Activated CD8-positive, alpha-beta T cell treated with anti-CD3 and anti-CD28 coated beads, Interleukin-2, amount 10 ng/mL, durations not matched to agents 7 days and 5 days (primary cell): Measurements from ENCODE around the gene ZNF865. TPM values are rescaled to one million over a fixed set of nuclear protein-coding genes. Genes with fewer than 3 reads are reported as not detected.

Source experiments
- total RNA-seq, 2 experiments: library from RNA; stranded (reverse); gene quantifications; one replicate each; pipeline ENCODE4 v1.2.3, GENCODE V29; 2021

The ZNF865 gene
- total RNA-seq, 2 experiments from 2014 or later: 14.8 to 15.8 TPM

Other genes with a start within 250 kb of the ZNF865 start
- gene GARIN5B, start 242.4 kb upstream of the ZNF865 start, total RNA-seq: not detected
- under 1 TPM; 0.26 to 0.34 TPM for gene IL11, start 235.2 kb upstream of the ZNF865 start, total RNA-seq
- not detected for gene TMEM190, start 228.8 kb upstream of the ZNF865 start, total RNA-seq
- 10 to 100 TPM; 23.6 to 26.7 TPM for gene TMEM238, start 221.4 kb upstream of the ZNF865 start, total RNA-seq
- 1,000 to 10,000 TPM; 2,948 to 3,082 TPM for gene RPL28, start 219.7 kb upstream of the ZNF865 start, total RNA-seq
- gene UBE2S, start 197.9 kb upstream of the ZNF865 start, total RNA-seq: 100 to 1,000 TPM; 333 to 353 TPM
- not detected for gene SHISA7, start 162.3 kb upstream of the ZNF865 start, total RNA-seq
- gene ISOC2, start 144.0 kb upstream of the ZNF865 start, total RNA-seq: 10 to 100 TPM; 31.9 to 32.1 TPM
- not detected for gene C19orf85, start 140.9 kb upstream of the ZNF865 start, total RNA-seq
- gene ZNF628, start 129.0 kb upstream of the ZNF865 start, total RNA-seq: 10 to 100 TPM; 10.2 to 11.6 TPM
- 10 to 100 TPM; 16.2 to 16.4 TPM for gene NAT14, start 120.5 kb upstream of the ZNF865 start, total RNA-seq
- gene SSC5D, start 117.2 kb upstream of the ZNF865 start, total RNA-seq: under 1 TPM; 0.50 to 0.55 TPM
- gene SBK2, start 68.5 kb upstream of the ZNF865 start, total RNA-seq: not detected
- gene SBK3, start 60.1 kb upstream of the ZNF865 start, total RNA-seq: not detected
- gene ZNF579, start 24.8 kb upstream of the ZNF865 start, total RNA-seq: 1 to 10 TPM; 5.6 to 6.2 TPM
- 10 to 100 TPM; 13.6 to 13.7 TPM for gene FIZ1, start 6.1 kb upstream of the ZNF865 start, total RNA-seq
- 10 to 100 TPM; 21.9 to 25.2 TPM for gene ZNF524, start 5.4 kb upstream of the ZNF865 start, total RNA-seq
- 1 to 10 TPM; 5.2 to 5.3 TPM for gene ZNF784, start 18.9 kb downstream of the ZNF865 start, total RNA-seq
- gene ZNF580, start 35.4 kb downstream of the ZNF865 start, total RNA-seq: 10 to 100 TPM; 30.2 to 32.1 TPM
- gene ZNF581, start 38.0 kb downstream of the ZNF865 start, total RNA-seq: 10 to 100 TPM; 22.7 to 24.4 TPM
- gene CCDC106, start 42.6 kb downstream of the ZNF865 start, total RNA-seq: 1 to 10 TPM; 8.7 to 9.4 TPM
- gene U2AF2, start 49.4 kb downstream of the ZNF865 start, total RNA-seq: 100 to 1,000 TPM; 296 to 321 TPM
- gene EPN1, start 69.6 kb downstream of the ZNF865 start, total RNA-seq: 10 to 100 TPM; 63.6 to 67.0 TPM
- gene NLRP9, start 132.8 kb downstream of the ZNF865 start, total RNA-seq: not detected
- not detected for gene RFPL4A, start 153.4 kb downstream of the ZNF865 start, total RNA-seq
- not detected for gene RFPL4AL1, start 163.5 kb downstream of the ZNF865 start, total RNA-seq
- gene NLRP11, start 226.4 kb downstream of the ZNF865 start, total RNA-seq: not detected
- gene NLRP4, start 230.9 kb downstream of the ZNF865 start, total RNA-seq: not detected